Endothelial cell of umbilical vein (primary cell): Measurements from ENCODE around the gene DCDC2B. TPM values are rescaled to one million over a fixed set of nuclear protein-coding genes. Genes with fewer than 3 reads are reported as not detected.

ENCODE experiments used
- BruUV-seq: library from RNA; stranded (reverse); fragments of 400-500 nt; replicated peaks from 2 replicates; lab custom pipeline; 2021; lab: Mats Ljungman, UMichigan
- CTCF ChIA-PET: fragments of 300-600, 350-600 bp; sonication (Branson Sonifier 250); formaldehyde crosslinking; loops from one replicate; lab custom pipeline; 2021; ENCODE audit warnings: antibody characterized with exemption, inconsistent platforms; lab: Charles Lee
- POLR2A ChIA-PET: fragments of 300-600, 350-600 bp; sonication (Branson Sonifier 250); formaldehyde crosslinking; loops from one replicate; lab custom pipeline; 2021; ENCODE audit warnings: antibody characterized with exemption, inconsistent platforms; lab: Charles Lee
- DNase-seq: peaks from one replicate; pipeline ENCODE4 v3.0.0-alpha.2; 2011; ENCODE audit warnings: low read depth, low spot score
- FAIRE-seq: peaks from 2 replicates; lab custom pipeline; 2011; peaks lifted over from hg19 to GRCh38; lab: Jason Lieb, UNC
- H2AFZ ChIP-seq: 2 replicates; pipeline ENCODE4 v1.6.0; 2012; ENCODE audit warnings: low read depth, low read length, control low read depth, inconsistent platforms
- H3K27ac ChIP-seq: 2 replicates; pipeline ENCODE4 v1.5.1; 2011; ENCODE audit warnings: low read depth, mild to moderate bottlenecking, control low read depth, low read length, moderate library complexity; ENCODE audit not compliant: insufficient read depth
- H3K27me3 ChIP-seq, 2 experiments: 2 replicates each; pipeline versions ENCODE4 v1.6.0 to v1.6.1; 2011; ENCODE audit warnings: low read length in 2 of 2, mixed read lengths in 1 of 2; ENCODE audit not compliant: control insufficient read depth in 2 of 2, insufficient read depth in 2 of 2
- H3K36me3 ChIP-seq, 2 experiments: 2 replicates in 1 of 2; 3 replicates in 1 of 2; pipeline ENCODE4 v1.5.1; 2011; ENCODE audit warnings: low read length in 2 of 2, mild to moderate bottlenecking in 1 of 2, moderate library complexity in 1 of 2; ENCODE audit not compliant: control insufficient read depth in 2 of 2, insufficient read depth in 2 of 2; ENCODE audit errors: extremely low read depth in 1 of 2
- H3K4me1 ChIP-seq: 3 replicates; pipeline ENCODE4 v1.5.1; 2011; ENCODE audit warnings: mild to moderate bottlenecking, low read length; ENCODE audit not compliant: control insufficient read depth, insufficient read depth; ENCODE audit errors: extremely low read depth
- H3K4me2 ChIP-seq: 2 replicates; pipeline ENCODE4 v1.6.1; 2011; ENCODE audit warnings: low read length, control low read depth, mixed read lengths; ENCODE audit not compliant: insufficient read depth
- H3K4me3 ChIP-seq, 3 experiments: fragments of 200-600 bp in 1 of 3; sonication (generic), shearing (Covaris generic) in 1 of 3; replicated peaks in 1 of 3; 2 replicates each; pipeline ENCODE4 v1.5.1; 2011 to 2016; ENCODE audit warnings: control low read depth in 3 of 3, low read length in 3 of 3, mild to moderate bottlenecking in 2 of 3, inconsistent platforms in 1 of 3, low read depth in 1 of 3, moderate library complexity in 1 of 3; ENCODE audit not compliant: insufficient read depth in 1 of 3
- H3K79me2 ChIP-seq: 2 replicates; pipeline ENCODE4 v1.6.0; 2012; ENCODE audit warnings: low read length, inconsistent platforms; ENCODE audit not compliant: control insufficient read depth, insufficient read depth
- H3K9ac ChIP-seq: replicated peaks from 2 replicates; pipeline ENCODE3; 2011; ENCODE audit warnings: low read length, control low read depth; ENCODE audit not compliant: insufficient read depth; ENCODE audit errors: extremely low read depth
- H3K9me1 ChIP-seq: replicated peaks from 3 replicates; pipeline ENCODE4 v1.6.0; 2011; ENCODE audit warnings: mild to moderate bottlenecking, low read length; ENCODE audit not compliant: control insufficient read depth, insufficient read depth; ENCODE audit errors: extremely low read depth
- H3K9me3 ChIP-seq: replicated peaks from 2 replicates; pipeline ENCODE4 v1.5.1; 2012; ENCODE audit warnings: low read length, inconsistent platforms; ENCODE audit not compliant: control insufficient read depth, insufficient read depth
- H4K20me1 ChIP-seq: replicated peaks from 2 replicates; pipeline ENCODE3; 2011; ENCODE audit warnings: mild to moderate bottlenecking, low read length; ENCODE audit not compliant: control insufficient read depth, insufficient read depth; ENCODE audit errors: extremely low read depth
- EZH2 ChIP-seq: IDR thresholded peaks from 2 replicates; pipeline ENCODE4 v1.6.1; 2012; ENCODE audit warnings: borderline replicate concordance, low read depth, mild to moderate bottlenecking, moderate library complexity, low read length, inconsistent platforms; ENCODE audit not compliant: severe bottlenecking
- FOS ChIP-seq: IDR thresholded peaks from 2 replicates; pipeline ENCODE4 v1.6.1; 2011; ENCODE audit warnings: mild to moderate bottlenecking, low read length, moderate library complexity, borderline replicate concordance; ENCODE audit not compliant: insufficient read depth
- GATA2 ChIP-seq: IDR thresholded peaks from 2 replicates; pipeline ENCODE4 v1.7.0; 2011; ENCODE audit warnings: low read depth, mild to moderate bottlenecking, moderate library complexity, mixed read lengths, low read length; ENCODE audit not compliant: insufficient read length, insufficient read depth
- JUN ChIP-seq: IDR thresholded peaks from 2 replicates; pipeline ENCODE4 v1.6.1; 2011; ENCODE audit warnings: borderline replicate concordance, low read depth; ENCODE audit not compliant: insufficient read length, insufficient read depth
- MAX ChIP-seq: IDR thresholded peaks from 2 replicates; pipeline ENCODE4 v1.6.1; 2011; ENCODE audit not compliant: insufficient read depth, insufficient read length
- MYC ChIP-seq: IDR thresholded peaks from one replicate; pipeline ENCODE4 v1.6.1; 2011; ENCODE audit warnings: mild to moderate bottlenecking, low read depth, low read length
- POLR2A ChIP-seq: IDR thresholded peaks from 2 replicates; pipeline ENCODE4 v1.6.1; 2012; ENCODE audit warnings: low read depth, mild to moderate bottlenecking, control low read depth, low read length
- POLR2AphosphoS5 ChIP-seq: IDR thresholded peaks from 2 replicates; pipeline ENCODE4 v1.6.1; 2012; ENCODE audit warnings: low read depth, mild to moderate bottlenecking, control low read depth, low read length, moderate library complexity; ENCODE audit not compliant: insufficient read depth
- dilution Hi-C: fragments of 300-500 bp; cut with MboI; formaldehyde crosslinking; loops from one replicate; pipeline ENCODE4 v1.15.0; 2019; ENCODE audit warnings: low sequenced_read_pairs; ENCODE audit not compliant: extremely low pct_ligation_motif_present
- intact Hi-C: fragments of 100-400 bp; cut with micrococcal nuclease; formaldehyde crosslinking; loops from one replicate; pipeline ENCODE4 v1.10.0; 2022
- polyA plus RNA-seq, 4 experiments: library from polyadenylated mRNA; depleted of rRNA in 3 of 4; stranded (reverse) in 3 of 4; unstranded in 1 of 4; fragments of >200 nt; gene quantifications; 2 replicates each; pipeline versions ENCODE4 v1.2.1 to v1.2.3, GENCODE V29; 2011 to 2012; ENCODE audit warnings: missing spikeins in 1 of 4
- total RNA-seq: library from RNA; stranded (reverse); gene quantifications from 2 replicates; pipeline ENCODE4 v1.2.3, GENCODE V29; 2021
- TF ChIP-seq, protein P1 (sequence below), 2 donors: IDR thresholded peaks; 1 replicate in 1 of 2; 2 replicates in 1 of 2; pipeline ENCODE4 v1.5.1; 2011; ENCODE audit warnings: low read length in 2 of 2, mild to moderate bottlenecking in 2 of 2, moderate library complexity in 2 of 2, control low read depth in 1 of 2, inconsistent platforms in 1 of 2, low read depth in 1 of 2; ENCODE audit not compliant: insufficient read depth in 1 of 2; ENCODE audit errors: extremely low read depth in 1 of 2

Gene DCDC2B
- total and polyA plus RNA-seq, 2 donors (not counting 3 experiments of a cell fraction or from before 2014, with no cell fraction given), result not detected

DNA sequence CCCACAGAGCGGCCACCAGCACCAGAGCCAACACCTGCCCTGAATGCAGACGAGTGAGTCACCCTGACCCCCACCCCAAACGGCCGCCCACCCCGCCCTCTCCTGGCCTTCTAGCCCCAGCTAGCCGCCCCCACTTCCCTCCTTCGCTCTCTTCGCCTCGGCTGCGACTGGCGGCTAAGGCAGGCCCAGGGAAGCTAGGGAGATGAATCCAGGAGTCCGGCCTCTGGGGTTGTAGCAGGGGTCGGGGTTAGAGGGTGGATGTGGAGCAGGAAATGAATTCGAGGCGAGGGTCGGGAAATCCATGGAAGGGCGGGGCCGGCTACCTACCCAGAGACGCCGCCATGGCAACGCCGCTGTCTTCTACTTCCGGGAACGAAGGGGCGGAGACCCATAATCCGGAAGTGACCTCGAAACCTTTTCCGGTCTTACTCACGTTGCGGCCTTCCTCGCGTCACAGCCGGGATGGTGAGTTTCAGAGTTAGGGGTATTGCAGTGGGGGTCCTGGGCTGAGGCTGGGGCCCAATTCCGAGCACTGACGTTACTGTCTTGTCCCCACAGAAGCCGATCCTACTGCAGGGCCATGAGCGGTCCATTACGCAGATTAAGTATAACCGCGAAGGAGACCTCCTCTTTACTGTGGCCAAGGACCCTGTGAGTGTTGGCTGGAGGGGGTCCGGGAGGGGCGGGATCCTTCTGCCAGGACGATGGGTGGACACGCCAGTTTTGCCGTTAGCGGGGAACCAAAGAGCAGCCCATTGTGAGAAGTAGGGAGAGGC is 13.3 kb downstream of the DCDC2B start, which contains the start of the genes EIF3I and TMEM234:
TSS of gene EIF3I (plus strand) at position 428 of the 776 bp plus-strand sequence. CDS start at position 463, 35 bp downstream.
TSS of gene TMEM234 (minus strand) at position 374 of the 776 bp plus-strand sequence. CDS start at position 343, 31 bp downstream.
- Histone ChIP-seq H2AFZ (peak within 1 kb of the TSS; percentile 83), H3K9me1 (no peaks in the 10 kb centered on the region), H3K4me2 (peak within 1 kb of the TSS; percentile 86), H3K27me3 (no peaks in the 10 kb centered on the region), H3K36me3 (peaks cover 7 to 8% of the 10 kb centered on the region in 2 experiments), H3K9me3 (no peaks in the 10 kb centered on the region), H3K9ac (peak within 1 kb of the TSS; percentile 98), H3K27ac (peak within 1 kb of the TSS; percentile 98), H3K79me2 (peaks cover 24% of the 10 kb centered on the region), H3K4me3 (peak within 1 kb of the TSS; percentile 79 to 81 (median 80)), H3K4me1 (peaks cover 26% of the 10 kb centered on the region), H4K20me1 (no peaks in the 10 kb centered on the region)
- peak; percentile 90 for DNase-seq
- CTCF ChIA-PET, result interaction anchor here (1.1 to 2.4 kb wide), 5 partner anchors 9 to 94 kb away, joined by 3 to 33 read pairs (median 4); no protein-coding TSS in a partner anchor
- peak; percentile 97 for FAIRE-seq
- no peak for TF ChIP-seq EZH2
- TF ChIP-seq JUN, result peak; percentile 32
- TF ChIP-seq GATA2, result no peak
- TF ChIP-seq MAX, result peak; percentile 56
- TF ChIP-seq POLR2AphosphoS5, result peak; percentile 82
- TF ChIP-seq MYC, result no peak
- TF ChIP-seq, protein P1, sequence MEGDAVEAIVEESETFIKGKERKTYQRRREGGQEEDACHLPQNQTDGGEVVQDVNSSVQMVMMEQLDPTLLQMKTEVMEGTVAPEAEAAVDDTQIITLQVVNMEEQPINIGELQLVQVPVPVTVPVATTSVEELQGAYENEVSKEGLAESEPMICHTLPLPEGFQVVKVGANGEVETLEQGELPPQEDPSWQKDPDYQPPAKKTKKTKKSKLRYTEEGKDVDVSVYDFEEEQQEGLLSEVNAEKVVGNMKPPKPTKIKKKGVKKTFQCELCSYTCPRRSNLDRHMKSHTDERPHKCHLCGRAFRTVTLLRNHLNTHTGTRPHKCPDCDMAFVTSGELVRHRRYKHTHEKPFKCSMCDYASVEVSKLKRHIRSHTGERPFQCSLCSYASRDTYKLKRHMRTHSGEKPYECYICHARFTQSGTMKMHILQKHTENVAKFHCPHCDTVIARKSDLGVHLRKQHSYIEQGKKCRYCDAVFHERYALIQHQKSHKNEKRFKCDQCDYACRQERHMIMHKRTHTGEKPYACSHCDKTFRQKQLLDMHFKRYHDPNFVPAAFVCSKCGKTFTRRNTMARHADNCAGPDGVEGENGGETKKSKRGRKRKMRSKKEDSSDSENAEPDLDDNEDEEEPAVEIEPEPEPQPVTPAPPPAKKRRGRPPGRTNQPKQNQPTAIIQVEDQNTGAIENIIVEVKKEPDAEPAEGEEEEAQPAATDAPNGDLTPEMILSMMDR (IDR thresholded peaks at IDR 0.05; ENCODE audit: extremely low read depth in 1 of 2, insufficient read depth in 1 of 2, low read depth in 1 of 2, low read length in 2 of 2), result no peak
- TF ChIP-seq POLR2A, result peak; percentile 87
- TF ChIP-seq FOS, result peak; percentile 51
- BruUV-seq, result no TSS peak
- dilution Hi-C loops, result no loop called here
- POLR2A ChIA-PET, result interaction anchor here (0.5 to 2.4 kb wide), 3 partner anchors 114 to 316 kb away, joined by 3 to 8 read pairs (median 5); partner anchors contain the start of genes KPNA6 and MARCKSL1
- intact Hi-C loops, result loop anchor here (1.0 to 5.0 kb wide), 6 partner anchors 19 to 193 kb away; partner anchors contain the start of gene MARCKSL1
